Measurements from ENCODE around the gene RASAL3. TPM values are rescaled to one million over a fixed set of nuclear protein-coding genes. Genes with fewer than 3 reads are reported as not detected.

Gene RASAL3
- total RNA-seq, 4 donors from 2014 or later: 1.9 to 117 (median 15.3) TPM

DNA sequence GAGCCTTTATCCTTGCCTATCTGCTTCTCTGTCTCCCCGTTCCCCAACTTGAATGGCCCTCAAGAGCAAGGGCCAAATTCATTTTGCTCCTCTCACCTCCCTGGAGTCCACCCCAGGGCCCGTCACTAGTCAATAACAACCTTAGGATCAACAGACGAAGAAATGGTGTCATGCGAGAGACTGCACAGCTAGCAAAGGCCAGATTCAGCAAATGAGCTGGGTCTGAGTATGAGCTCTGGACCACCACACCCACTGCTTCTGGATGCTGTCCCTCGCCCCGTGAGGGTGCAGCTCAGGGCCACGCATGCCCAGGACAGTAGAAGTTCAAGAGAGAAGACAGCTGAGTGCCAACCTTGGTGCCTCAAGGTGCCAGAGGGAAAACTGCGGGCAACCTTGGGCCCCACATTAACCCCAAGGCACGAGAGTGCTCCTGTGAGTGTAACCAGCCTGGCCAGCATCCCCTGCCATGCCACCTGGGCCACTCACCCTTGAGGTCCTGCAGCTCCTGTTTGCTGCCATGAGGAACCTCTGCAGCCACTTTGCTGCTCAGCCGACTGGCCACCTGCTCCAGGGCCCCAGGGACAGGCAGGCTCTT lies 33.7 kb downstream of the RASAL3 start:
- H3K27me3 ChIP-seq: no peaks in the 10 kb centered on the region
- DNase-seq: no peak
- no peaks in the 10 kb centered on the region for H3K9me3 ChIP-seq
- WGBS, 2 donors (ENCODE audit: low coverage in 1 of 2): 92% methylated on average over 10 of the region's 10 CpGs; no CpG with 5 or more reads in 1 of the 2 donors
- peaks cover 0 to 11% (median 4%) of the 10 kb centered on the region in 4 donors for H3K36me3 ChIP-seq
- H3K4me1 ChIP-seq: peaks cover 16 to 30% (median 24%) of the 10 kb centered on the region in 4 donors
- peak overlapping the region in 1 of 4 donors; percentile 98 for H3K4me3 ChIP-seq
- in situ Hi-C loops (cut with MboI; ENCODE audit: low pct_ligation_motif_present in 1 of 4, low pct_unique_long_range_greater_than_20kb in 1 of 4, low sequenced_read_pairs in 3 of 4) (loop anchor here in 1 of 4 donors (25.0 kb wide), 1 partner anchor 168 kb away; no protein-coding TSS in a partner anchor), intact Hi-C loops (cut with DNase I; ENCODE audit: low total_unique reads) (no loop called here)
- H3K27ac ChIP-seq: no peak overlapping the region
- TF ChIP-seq, protein P1, sequence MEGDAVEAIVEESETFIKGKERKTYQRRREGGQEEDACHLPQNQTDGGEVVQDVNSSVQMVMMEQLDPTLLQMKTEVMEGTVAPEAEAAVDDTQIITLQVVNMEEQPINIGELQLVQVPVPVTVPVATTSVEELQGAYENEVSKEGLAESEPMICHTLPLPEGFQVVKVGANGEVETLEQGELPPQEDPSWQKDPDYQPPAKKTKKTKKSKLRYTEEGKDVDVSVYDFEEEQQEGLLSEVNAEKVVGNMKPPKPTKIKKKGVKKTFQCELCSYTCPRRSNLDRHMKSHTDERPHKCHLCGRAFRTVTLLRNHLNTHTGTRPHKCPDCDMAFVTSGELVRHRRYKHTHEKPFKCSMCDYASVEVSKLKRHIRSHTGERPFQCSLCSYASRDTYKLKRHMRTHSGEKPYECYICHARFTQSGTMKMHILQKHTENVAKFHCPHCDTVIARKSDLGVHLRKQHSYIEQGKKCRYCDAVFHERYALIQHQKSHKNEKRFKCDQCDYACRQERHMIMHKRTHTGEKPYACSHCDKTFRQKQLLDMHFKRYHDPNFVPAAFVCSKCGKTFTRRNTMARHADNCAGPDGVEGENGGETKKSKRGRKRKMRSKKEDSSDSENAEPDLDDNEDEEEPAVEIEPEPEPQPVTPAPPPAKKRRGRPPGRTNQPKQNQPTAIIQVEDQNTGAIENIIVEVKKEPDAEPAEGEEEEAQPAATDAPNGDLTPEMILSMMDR (IDR thresholded peaks at IDR 0.05): no peak
- no peak for TF ChIP-seq POLR2AphosphoS5 (IDR thresholded peaks at IDR 0.05)
- TF ChIP-seq EP300 (IDR thresholded peaks at IDR 0.05; ENCODE audit: low read depth): no peak
- TF ChIP-seq POLR2A (IDR thresholded peaks at IDR 0.05): no peak

- no peak for TF ChIP-seq POLR2A (IDR thresholded peaks at IDR 0.05)
- TF ChIP-seq EP300 (IDR thresholded peaks at IDR 0.05; ENCODE audit: low read depth): no peak
- no peak for TF ChIP-seq POLR2AphosphoS5 (IDR thresholded peaks at IDR 0.05)
- TF ChIP-seq, protein P1 (IDR thresholded peaks at IDR 0.05): no peak
- H3K4me1 ChIP-seq: peaks cover 16 to 30% (median 24%) of the 10 kb centered on the region in 4 donors
- no peak overlapping the region for H3K4me3 ChIP-seq
- no peak for DNase-seq
- no peak overlapping the region for H3K27ac ChIP-seq
- intact Hi-C loops (cut with DNase I; ENCODE audit: low total_unique reads) (no loop called here), in situ Hi-C loops (cut with MboI; ENCODE audit: low pct_ligation_motif_present in 1 of 4, low pct_unique_long_range_greater_than_20kb in 1 of 4, low sequenced_read_pairs in 3 of 4) (loop anchor here in 3 of 4 donors (10.0 to 25.0 kb wide), 2 partner anchors 125 to 168 kb away; no protein-coding TSS in a partner anchor)
- no peaks in the 10 kb centered on the region for H3K27me3 ChIP-seq
- H3K9me3 ChIP-seq: no peaks in the 10 kb centered on the region
- H3K36me3 ChIP-seq: peaks cover 0 to 16% (median 6%) of the 10 kb centered on the region in 4 donors
- WGBS, 2 donors (ENCODE audit: low coverage in 1 of 2): 90 to 94% methylated on average over 2 to 24 of the region's 24 CpGs
Observed at GRCh38 chr19:15429825-15430467, 34.4 kb downstream of the RASAL3 start.

DNA sequence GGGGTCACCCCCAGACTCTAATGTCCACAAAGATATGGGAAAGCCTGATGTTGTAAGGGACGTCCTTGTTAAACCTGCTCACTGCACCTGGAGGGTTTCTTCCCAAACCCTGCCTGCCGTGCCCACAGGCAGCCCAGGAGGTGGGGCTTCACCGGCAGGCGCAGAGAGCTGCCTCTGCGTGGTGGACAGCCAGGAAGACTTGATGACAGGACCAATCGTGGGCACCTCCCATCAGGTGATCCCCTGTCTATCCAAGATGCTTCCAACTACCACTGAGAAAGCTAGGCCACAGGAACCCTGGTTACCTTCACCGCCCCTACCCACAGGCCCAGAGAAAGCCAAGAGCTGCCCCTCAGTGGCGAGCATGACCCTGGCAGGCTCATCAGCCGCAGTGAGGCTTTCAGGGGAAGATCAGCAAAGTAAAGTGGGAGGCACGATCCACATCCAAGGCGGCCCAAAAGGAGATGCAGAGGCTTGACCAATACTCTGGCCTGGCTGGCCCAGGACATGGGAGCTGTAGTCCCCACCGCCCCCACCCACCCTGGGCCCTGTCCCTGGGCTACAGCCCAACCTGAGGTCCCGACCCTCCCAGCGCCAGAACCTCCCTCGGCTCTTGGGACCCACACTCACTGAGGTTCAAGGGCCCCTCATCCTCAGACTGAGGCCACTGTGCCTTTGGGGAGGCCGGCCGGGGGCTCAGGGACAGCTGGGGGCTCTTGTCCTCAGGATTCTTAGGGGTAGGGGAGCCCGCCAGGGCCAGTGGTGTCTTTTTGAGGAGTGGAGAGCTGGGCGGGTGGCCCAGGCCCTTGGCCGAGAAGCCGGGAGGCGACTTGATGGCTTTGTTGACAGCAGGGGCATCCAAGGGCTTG lies 35.2 kb downstream of the RASAL3 start:
- WGBS, 2 donors (ENCODE audit: low coverage in 1 of 2): 93% methylated on average over 17 of the region's 22 CpGs; no CpG with 5 or more reads in 1 of the 2 donors
- no peak for DNase-seq
- intact Hi-C loops (cut with DNase I; ENCODE audit: low total_unique reads): no loop called here
- H3K27me3 ChIP-seq: no peaks in the 10 kb centered on the region
- H3K9me3 ChIP-seq: no peaks in the 10 kb centered on the region
- peaks cover 16 to 30% (median 24%) of the 10 kb centered on the region in 4 donors for H3K4me1 ChIP-seq
- in situ Hi-C loops (cut with MboI; ENCODE audit: low pct_ligation_motif_present in 1 of 4, low pct_unique_long_range_greater_than_20kb in 1 of 4, low sequenced_read_pairs in 3 of 4): loop anchor here in 3 of 4 donors (10.0 to 25.0 kb wide), 2 partner anchors 126 to 167 kb away; no protein-coding TSS in a partner anchor
- TF ChIP-seq, protein P1 (IDR thresholded peaks at IDR 0.05): no peak
- TF ChIP-seq EP300 (IDR thresholded peaks at IDR 0.05; ENCODE audit: low read depth) (no peak), POLR2A (IDR thresholded peaks at IDR 0.05) (no peak), POLR2AphosphoS5 (IDR thresholded peaks at IDR 0.05) (no peak)
- no peak overlapping the region for H3K27ac ChIP-seq
- peaks cover 0 to 22% (median 10%) of the 10 kb centered on the region in 4 donors for H3K36me3 ChIP-seq
- H3K4me3 ChIP-seq: no peak overlapping the region
